Measurements from ENCODE around the gene PCTP.

PCTP gene

DNA sequence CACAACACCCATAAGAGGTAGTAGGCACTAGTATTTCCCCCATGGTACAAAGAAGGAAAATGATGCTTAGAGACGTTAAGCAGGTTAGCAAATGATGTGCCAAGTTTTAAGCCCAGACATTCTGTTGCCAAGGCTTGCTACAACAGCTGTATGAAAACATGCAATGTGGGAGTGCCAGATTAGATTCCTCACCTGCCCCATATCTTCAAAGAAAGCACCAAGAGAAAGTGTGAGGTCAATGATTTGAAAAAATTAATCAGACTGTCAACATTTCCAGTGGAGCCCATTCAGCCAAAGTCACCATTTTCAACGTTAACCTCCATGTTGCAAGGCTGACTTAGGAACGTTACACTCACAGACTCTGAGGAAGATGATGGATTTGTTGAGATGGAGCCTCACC, 61.5 kb downstream of the PCTP start:
- no peak for DNase-seq

DNA sequence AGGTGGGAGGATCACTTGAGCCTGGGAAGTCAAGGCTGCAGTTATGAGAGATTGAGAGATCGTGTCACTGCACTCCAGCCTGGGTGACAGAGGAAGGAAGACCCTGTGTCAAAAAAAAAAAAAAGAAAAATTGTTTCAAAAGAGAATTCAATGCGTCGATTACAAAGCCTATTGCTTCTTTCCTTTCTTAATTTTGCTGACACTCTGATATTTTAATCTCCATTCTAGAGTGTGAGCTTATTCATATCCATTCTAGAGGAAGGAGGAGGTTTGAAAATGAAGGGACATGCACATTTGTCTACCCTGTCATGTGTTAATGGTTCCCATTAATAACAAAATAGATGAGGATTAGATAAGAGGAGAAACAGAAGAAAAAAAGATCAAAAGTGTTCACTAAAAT, 63.1 kb downstream of the PCTP start:
- no peak for DNase-seq

DNA sequence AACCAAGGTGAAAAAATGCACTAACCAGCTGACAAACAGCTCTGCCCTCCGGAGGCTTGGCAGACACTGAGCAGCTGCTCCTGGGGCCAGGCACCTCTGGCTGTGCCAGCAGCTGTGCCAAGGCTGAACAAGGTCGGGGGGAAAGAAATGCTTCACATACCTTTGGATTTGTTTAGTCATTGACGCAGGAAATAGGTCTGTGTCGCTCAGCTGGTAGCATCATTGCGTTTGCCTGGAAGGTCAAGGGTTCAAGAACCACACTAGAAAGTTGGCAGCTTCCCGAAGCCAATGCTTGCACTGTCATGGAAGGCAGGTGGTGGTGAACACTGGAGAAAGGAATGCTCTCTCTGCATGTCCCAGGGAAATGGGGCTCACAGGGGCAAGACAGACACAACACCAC, 63.5 kb downstream of the PCTP start:
- DNase-seq = no peak

- no peak for DNase-seq
These were observed 65.9 kb downstream of the PCTP start for GRCh38 chr17:55816532-55817396.

- DNase-seq = no peak
These were observed 66.5 kb downstream of the PCTP start for GRCh38 chr17:55817397-55817709.

GRCh38 chr17:55818026-55818425, 67.2 kb downstream of the PCTP start:
- no peak for DNase-seq

DNA sequence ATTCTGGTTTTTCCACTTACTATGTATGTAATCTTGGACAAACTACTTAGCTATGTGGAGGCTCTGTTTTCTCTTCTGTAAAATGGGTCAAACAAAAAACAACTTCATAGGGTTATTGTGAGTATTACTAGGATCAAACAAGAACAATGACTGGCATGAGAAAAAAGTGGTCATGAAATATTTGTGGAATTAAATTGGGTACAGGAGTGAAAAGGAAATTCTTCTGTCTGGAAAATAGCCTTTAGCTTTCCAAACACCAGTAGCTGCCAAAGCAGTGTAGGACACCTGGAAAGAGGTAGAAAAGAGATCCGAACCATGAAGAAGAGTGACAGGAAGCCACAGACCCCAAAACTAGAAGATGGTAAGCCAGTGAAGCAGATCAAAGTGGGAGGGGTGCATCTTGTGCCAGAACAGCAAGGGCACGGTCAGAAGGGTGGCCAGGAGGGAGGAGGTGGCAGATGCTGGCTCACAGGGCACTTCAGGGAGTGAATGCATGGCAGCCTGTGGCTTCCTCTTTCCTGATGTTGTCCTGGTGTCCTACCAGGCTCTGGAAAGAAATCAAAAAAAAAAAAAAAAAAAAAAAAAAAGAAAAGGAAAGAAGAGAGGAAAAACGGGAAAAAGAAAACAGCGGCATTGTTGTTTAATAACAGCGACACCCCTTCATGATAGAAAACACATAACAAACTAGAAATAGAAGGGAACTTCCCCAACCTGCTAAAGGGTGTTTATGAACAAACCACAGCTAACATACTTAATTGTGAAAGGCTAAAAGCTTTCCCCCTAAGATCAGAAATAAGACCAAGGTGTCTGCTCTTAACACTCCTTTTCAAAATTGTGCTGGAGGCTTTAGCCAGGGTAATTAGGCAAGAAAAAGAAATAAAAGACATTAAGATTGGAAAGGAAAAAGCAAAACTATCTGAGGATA, 67.9 kb downstream of the PCTP start:
- no peak for DNase-seq

DNA sequence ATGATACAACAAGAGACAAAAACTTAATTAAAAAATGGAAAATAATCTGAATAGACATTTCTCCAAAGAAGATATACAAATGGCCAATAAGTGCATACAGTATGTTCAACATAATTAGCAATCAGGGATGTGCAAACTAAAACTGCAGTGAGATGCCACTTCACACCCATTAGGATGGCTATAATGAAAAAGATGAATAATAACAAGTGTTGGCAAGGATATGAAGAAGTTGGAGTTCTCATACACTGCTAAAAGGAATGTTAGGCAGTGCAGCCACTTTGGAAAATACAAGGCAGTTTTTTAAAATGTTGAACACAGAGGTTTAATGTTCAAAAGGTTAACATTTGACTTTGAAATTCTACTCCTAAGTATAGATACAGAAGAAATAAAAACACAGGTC, 69.8 kb downstream of the PCTP start:
- no peak for DNase-seq

- no peak for DNase-seq
These were observed 71.2 kb downstream of the PCTP start for GRCh38 chr17:55822028-55822427.

DNA sequence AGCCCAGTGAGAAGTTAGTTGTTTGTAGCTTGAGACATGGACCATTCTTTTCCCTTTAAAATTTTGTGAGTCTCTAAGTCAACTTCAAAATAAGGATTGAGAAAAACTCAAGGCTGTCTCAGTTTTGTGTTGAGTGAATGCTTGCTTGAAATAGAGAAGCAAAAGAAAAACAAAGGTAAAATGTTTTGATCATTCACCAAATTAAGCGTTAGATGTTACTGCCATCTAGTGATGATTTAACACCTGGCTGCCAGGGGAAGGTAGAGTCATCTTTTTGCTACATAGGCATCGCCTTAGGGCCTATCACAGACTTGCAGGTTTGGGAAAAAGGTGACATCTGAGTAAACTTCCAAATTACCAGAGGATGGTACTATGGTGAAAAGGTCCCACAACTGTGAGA, 74.4 kb downstream of the PCTP start:
- no peak for DNase-seq
